Right lobe of liver (tissue), 6 donors: Measurements from ENCODE around the gene TFEC. TPM values are rescaled to one million over a fixed set of nuclear protein-coding genes. Genes with fewer than 3 reads are reported as not detected.
"Not testable (repeated sequence)": the region's sequence is repeated elsewhere in the genome, so short reads cannot be mapped to it uniquely, and the experiment has no call there.

Experiments used
- ATAC-seq, 4 donors: fragments of 200-7000 bp; cut with Tn5 transposase; one replicate each; pipeline ENCODE4 v1.9.1; 2020; ENCODE audit warnings: mild to moderate bottlenecking in 4 of 4, moderate library complexity in 4 of 4
- DNase-seq, 3 donors: peaks; one replicate each; pipeline ENCODE4 v3.0.0-alpha.2; 2020
- H3K27ac ChIP-seq, 3 donors: fragments of 200-600 bp; one replicate each; pipeline ENCODE4 v1.8.0; 2022
- H3K27me3 ChIP-seq, 2 donors: fragments of 200-600 bp; one replicate each; pipeline ENCODE4 v1.8.0; 2022
- H3K36me3 ChIP-seq, 4 donors: fragments of 200-600 bp; sonication (generic) in 1 of 4; one replicate each; pipeline versions ENCODE4 v1.5.1 to v1.8.0; 2017 to 2022; ENCODE audit warnings: control low read depth in 1 of 4
- H3K4me1 ChIP-seq, 4 donors: fragments of 200-600 bp; sonication (generic) in 1 of 4; one replicate each; pipeline versions ENCODE4 v1.5.1 to v1.8.0; 2017 to 2022; ENCODE audit warnings: control low read depth in 1 of 4
- H3K4me3 ChIP-seq, 3 donors: fragments of 200-600 bp; one replicate each; pipeline ENCODE4 v1.8.0; 2022
- H3K9me3 ChIP-seq, 4 donors: fragments of 200-600 bp; sonication (generic) in 1 of 4; one replicate each; pipeline versions ENCODE4 v1.5.1 to v1.8.0; 2017 to 2022; ENCODE audit warnings: control low read depth in 1 of 4
- POLR2A ChIP-seq: fragments of 450-650 bp; IDR thresholded peaks from one replicate; pipeline ENCODE4 v1.6.1; 2017; ENCODE audit warnings: antibody characterized with exemption, mild to moderate bottlenecking
- WGBS: methylation state at CpG from one replicate; pipeline ENCODE4 v1.1.6; 2018; ENCODE audit warnings: low coverage, low lambda C conversion rate; ENCODE audit not compliant: insufficient coverage; ENCODE audit errors: missing lambda C conversion rate; 5-methylcytosine and 5-hydroxymethylcytosine counted together
- intact Hi-C, 2 donors: fragments of 100-400 bp; cut with DNase I; formaldehyde crosslinking; loops; one replicate each; pipeline versions ENCODE4 v1.11.2 to v1.14.1; 2022
- total RNA-seq, 6 experiments: library from RNA; depleted of rRNA in 2 of 6; stranded (reverse); fragments of >200 nt in 2 of 6; fragmentation: NEBNext Ultra II Directional in 3 of 6; extraction: Animal tissue kit (Norgen Biotek cat#: 25700) in 3 of 6; gene quantifications; one replicate each; pipeline versions ENCODE4 v1.1.0 to v1.2.4, GENCODE V29; 2016 to 2023
- TF ChIP-seq, protein P1 (sequence below), 4 donors: fragments of 200-600 bp in 3 of 4; fragments of 450-650 bp in 1 of 4; IDR thresholded peaks; one replicate each; pipeline versions ENCODE4 v1.5.1 to v1.8.0; 2016 to 2022; ENCODE audit warnings: antibody characterized with exemption in 4 of 4, mild to moderate bottlenecking in 2 of 4
- donor health status: DM: no; HTN: yes; CAD: no.
- donor health status: DM: no; HTN: no; CAD: no.
- donor health status: DM: no; HTN: no; CAD: no.
- donor health status: DM: no; HTN: yes; CAD: no.
- donor health status: DM: no; HTN: yes; CAD: no.

Gene TFEC
- total RNA-seq, 6 experiments from 2014 or later = 0.95 to 5.4 (median 2.4) TPM

DNA sequence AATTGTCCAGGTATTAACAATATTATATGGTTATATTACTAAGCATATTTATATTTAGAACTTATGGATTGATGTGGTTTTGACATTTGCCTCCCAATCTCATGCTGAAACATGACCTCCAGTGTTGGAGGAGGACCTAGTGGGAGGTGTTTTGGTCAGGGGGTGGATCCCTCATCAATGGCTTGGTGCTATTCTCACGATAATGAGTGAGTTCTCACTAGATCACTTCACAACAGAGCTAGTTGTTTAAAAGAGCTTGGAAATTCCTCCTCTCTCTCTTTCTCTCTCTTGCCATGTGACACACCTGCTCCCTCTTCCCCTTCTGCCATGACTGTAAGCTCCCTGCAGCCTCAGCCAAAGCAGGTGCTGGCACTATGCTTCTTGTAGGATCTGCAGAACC lies 19.0 kb downstream of the TFEC start:
- no peak for DNase-seq
- no peak overlapping the region for H3K27ac ChIP-seq
- H3K4me1 ChIP-seq = no peaks in the 10 kb centered on the region
- no peak overlapping the region for H3K4me3 ChIP-seq
- no peaks in the 10 kb centered on the region for H3K27me3 ChIP-seq
- TF ChIP-seq, protein P1, sequence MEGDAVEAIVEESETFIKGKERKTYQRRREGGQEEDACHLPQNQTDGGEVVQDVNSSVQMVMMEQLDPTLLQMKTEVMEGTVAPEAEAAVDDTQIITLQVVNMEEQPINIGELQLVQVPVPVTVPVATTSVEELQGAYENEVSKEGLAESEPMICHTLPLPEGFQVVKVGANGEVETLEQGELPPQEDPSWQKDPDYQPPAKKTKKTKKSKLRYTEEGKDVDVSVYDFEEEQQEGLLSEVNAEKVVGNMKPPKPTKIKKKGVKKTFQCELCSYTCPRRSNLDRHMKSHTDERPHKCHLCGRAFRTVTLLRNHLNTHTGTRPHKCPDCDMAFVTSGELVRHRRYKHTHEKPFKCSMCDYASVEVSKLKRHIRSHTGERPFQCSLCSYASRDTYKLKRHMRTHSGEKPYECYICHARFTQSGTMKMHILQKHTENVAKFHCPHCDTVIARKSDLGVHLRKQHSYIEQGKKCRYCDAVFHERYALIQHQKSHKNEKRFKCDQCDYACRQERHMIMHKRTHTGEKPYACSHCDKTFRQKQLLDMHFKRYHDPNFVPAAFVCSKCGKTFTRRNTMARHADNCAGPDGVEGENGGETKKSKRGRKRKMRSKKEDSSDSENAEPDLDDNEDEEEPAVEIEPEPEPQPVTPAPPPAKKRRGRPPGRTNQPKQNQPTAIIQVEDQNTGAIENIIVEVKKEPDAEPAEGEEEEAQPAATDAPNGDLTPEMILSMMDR (IDR thresholded peaks at IDR 0.05) = no peak
- no peak for TF ChIP-seq POLR2A
- no peaks in the 10 kb centered on the region for H3K9me3 ChIP-seq
- no peak for ATAC-seq
- intact Hi-C loops = no loop called here
- 0% methylated on average over 1 of the region's 1 CpG for WGBS
- H3K36me3 ChIP-seq = no peaks in the 10 kb centered on the region

DNA sequence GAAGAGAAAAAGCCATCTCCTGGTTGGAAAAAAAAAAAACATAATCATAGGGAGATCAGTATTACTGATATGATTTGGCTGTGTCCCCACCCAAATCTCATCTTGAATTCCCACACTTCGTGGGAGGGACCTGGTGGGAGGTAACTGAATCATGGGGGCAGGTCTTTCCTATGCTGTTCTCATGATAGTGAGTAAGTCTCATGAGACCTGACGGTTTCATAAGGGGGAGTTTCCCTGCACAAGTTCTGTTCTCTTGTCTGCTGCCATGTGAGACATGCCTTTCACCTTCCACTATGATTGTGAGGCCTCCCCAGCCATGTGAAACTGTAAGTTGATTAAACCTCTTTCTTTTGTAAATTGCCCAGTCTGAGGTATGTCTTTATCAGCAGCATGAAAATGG lies 25.8 kb downstream of the TFEC start:
- DNase-seq, ATAC-seq, H3K4me1 ChIP-seq, H3K9me3 ChIP-seq, H3K4me3 ChIP-seq, H3K27ac ChIP-seq, H3K27me3 ChIP-seq, H3K36me3 ChIP-seq, intact Hi-C loops: not testable (repeated sequence)
- WGBS = 10% methylated on average over 2 of the region's 2 CpGs

GRCh38 chr7:115997221-115997620 lies 33.3 kb downstream of the TFEC start:
- TF ChIP-seq POLR2A = no peak
- TF ChIP-seq, protein P1 (IDR thresholded peaks at IDR 0.05) = no peak
- H3K36me3 ChIP-seq = no peaks in the 10 kb centered on the region
- H3K4me1 ChIP-seq = no peaks in the 10 kb centered on the region
- ATAC-seq (no peak), DNase-seq (no peak)
- no peaks in the 10 kb centered on the region for H3K27me3 ChIP-seq
- no peak overlapping the region for H3K27ac ChIP-seq
- intact Hi-C loops = no loop called here
- 66% methylated on average over 4 of the region's 4 CpGs for WGBS
- H3K9me3 ChIP-seq = peaks cover 0 to 3% (median 0%) of the 10 kb centered on the region in 4 donors
- H3K4me3 ChIP-seq = no peak overlapping the region

DNA sequence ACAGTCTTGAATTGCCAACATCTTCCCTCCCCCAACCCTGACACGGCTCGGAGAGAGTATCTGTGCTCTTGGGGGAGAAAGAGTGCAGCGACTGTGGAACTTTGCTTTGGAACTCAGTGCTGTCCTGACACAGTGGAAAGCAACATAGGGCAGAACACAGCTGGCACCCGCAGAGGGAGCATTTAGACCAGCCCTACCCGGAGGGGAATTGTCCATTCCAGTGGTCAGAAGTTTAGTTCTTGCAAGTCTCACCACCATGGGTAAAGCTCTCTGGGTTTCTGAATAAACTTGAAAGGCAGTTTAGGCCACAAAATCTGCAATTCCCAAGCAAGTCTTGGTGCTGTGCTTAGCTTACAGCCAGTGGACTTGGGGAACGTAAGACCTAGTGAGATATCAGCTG lies 34.9 kb downstream of the TFEC start:
- no peaks in the 10 kb centered on the region for H3K27me3 ChIP-seq
- no peak for DNase-seq
- ATAC-seq = no peak
- H3K4me3 ChIP-seq = no peak overlapping the region
- no peak overlapping the region for H3K27ac ChIP-seq
- WGBS = 83% methylated on average over 1 of the region's 6 CpGs
- H3K4me1 ChIP-seq = no peaks in the 10 kb centered on the region
- H3K36me3 ChIP-seq = no peaks in the 10 kb centered on the region
- H3K9me3 ChIP-seq = peaks cover 0 to 3% (median 0%) of the 10 kb centered on the region in 4 donors
- intact Hi-C loops = no loop called here
- TF ChIP-seq, protein P1 (IDR thresholded peaks at IDR 0.05) = no peak
- TF ChIP-seq POLR2A = no peak

DNA sequence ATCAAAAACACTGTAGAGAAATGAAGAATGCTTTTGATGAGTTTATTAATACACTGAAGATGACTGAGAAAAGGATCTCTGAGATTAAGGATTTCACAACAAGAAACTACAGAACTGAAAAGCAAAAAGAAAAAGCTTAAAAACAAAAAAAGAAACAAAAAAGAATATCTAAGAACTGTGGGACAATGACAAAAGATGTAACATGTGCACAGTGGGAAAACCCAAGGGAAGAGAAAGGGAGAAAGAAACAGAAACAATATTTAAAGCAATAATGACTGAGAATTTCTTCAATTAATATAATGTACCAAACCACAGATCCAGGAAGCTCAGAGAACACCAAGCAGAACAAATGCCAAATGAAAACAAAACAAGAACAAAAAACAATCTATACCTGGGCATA lies 42.2 kb downstream of the TFEC start:
- TF ChIP-seq, protein P1 (IDR thresholded peaks at IDR 0.05) = no peak
- TF ChIP-seq POLR2A = no peak
- Histone ChIP-seq H3K9me3 (no peaks in the 10 kb centered on the region), H3K27me3 (no peaks in the 10 kb centered on the region), H3K36me3 (no peaks in the 10 kb centered on the region), H3K27ac (no peak overlapping the region), H3K4me1 (no peaks in the 10 kb centered on the region), H3K4me3 (no peak overlapping the region)
- no peak for DNase-seq
- no peak for ATAC-seq
- intact Hi-C loops = no loop called here
